GM10248 (cell line): Measurements from ENCODE around the gene HRH1.

Source experiments
- CTCF ChIA-PET: fragments of 300-600 bp; sonication (Branson Sonifier 250); formaldehyde crosslinking; extraction: SDS; loops from one replicate; lab custom pipeline; 2021; ENCODE audit warnings: antibody characterized with exemption; lab: Yijun Ruan, JAX
- POLR2A ChIA-PET: fragments of 350-650 bp; sonication (Branson Sonifier 250); formaldehyde crosslinking; extraction: SDS; loops from one replicate; lab custom pipeline; 2020; ENCODE audit warnings: antibody characterized with exemption; lab: Yijun Ruan, JAX
- DNase-seq: peaks from one replicate; pipeline ENCODE4 v3.0.0; 2012; ENCODE audit errors: extremely low spot score
- CTCF ChIP-seq: IDR thresholded peaks from 2 replicates; pipeline ENCODE4 v1.5.1; 2012; ENCODE audit warnings: mild to moderate bottlenecking, low read depth; ENCODE audit errors: extremely low read depth, missing control alignments, control extremely low read depth

Gene HRH1

GRCh38 chr3:11275926-11276325 lies 121.6 kb downstream of the HRH1 start:
- ChIA-PET POLR2A (no interaction called here), CTCF (interaction anchor here (1.3 kb wide), 1 partner anchor 13 kb away, joined by 6 read pairs; no protein-coding TSS in a partner anchor)
- DNase-seq = no peak
- no peak for TF ChIP-seq CTCF

- DNase-seq = no peak
Observed at GRCh38 chr3:11276901-11277300, 122.6 kb downstream of the HRH1 start.

GRCh38 chr3:11282250-11283138 lies 128.2 kb downstream of the HRH1 start:
- ChIA-PET POLR2A (interaction anchor here (0.6 to 1.2 kb wide), 3 partner anchors 13 to 606 kb away, joined by 4 to 5 read pairs (median 4); no protein-coding TSS in a partner anchor), CTCF (interaction anchor here (1.2 to 1.6 kb wide), 3 partner anchors 14 to 53 kb away, joined by 3 to 4 read pairs (median 4); no protein-coding TSS in a partner anchor)
- no peak for TF ChIP-seq CTCF
- no peak for DNase-seq

More at GRCh38 chr3:11276901-11277300, 122.6 kb downstream of the HRH1 start:
- no peak for TF ChIP-seq CTCF
- CTCF ChIA-PET = interaction anchor here (0.7 to 1.3 kb wide), 2 partner anchors 12 to 19 kb away, joined by 3 to 6 read pairs; no protein-coding TSS in a partner anchor
- POLR2A ChIA-PET = no interaction called here

GRCh38 chr3:11283139-11283475 lies 128.8 kb downstream of the HRH1 start:
- DNase-seq = no peak
- ChIA-PET POLR2A (interaction anchor here (0.6 kb wide), 1 partner anchor 13 kb away, joined by 5 read pairs; no protein-coding TSS in a partner anchor), CTCF (interaction anchor here (1.5 to 1.6 kb wide), 2 partner anchors 19 to 52 kb away, joined by 3 to 4 read pairs; no protein-coding TSS in a partner anchor)
- TF ChIP-seq CTCF = no peak

GRCh38 chr3:11284011-11284410 lies 129.7 kb downstream of the HRH1 start:
- ChIA-PET POLR2A (no interaction called here), CTCF (interaction anchor here (0.9 to 1.6 kb wide), 2 partner anchors 12 to 29 kb away, joined by 3 to 4 read pairs; partner anchors contain the start of gene ATG7)
- DNase-seq = no peak
- no peak for TF ChIP-seq CTCF

GRCh38 chr3:11285471-11285870 lies 131.2 kb downstream of the HRH1 start:
- ChIA-PET POLR2A (interaction anchor here (0.7 kb wide), 1 partner anchor 30 kb away, joined by 10 read pairs; no protein-coding TSS in a partner anchor), CTCF (interaction anchor here (1.0 to 6.8 kb wide), 4 partner anchors 10 to 27 kb away, joined by 3 to 39 read pairs (median 6); partner anchors contain the start of gene ATG7)
- TF ChIP-seq CTCF = no peak
- no peak for DNase-seq
